Measurements from ENCODE around the gene STK33.
"Not testable (repeated sequence)": the region's sequence is repeated elsewhere in the genome, so short reads cannot be mapped to it uniquely, and the experiment has no call there.

Gene STK33

DNA sequence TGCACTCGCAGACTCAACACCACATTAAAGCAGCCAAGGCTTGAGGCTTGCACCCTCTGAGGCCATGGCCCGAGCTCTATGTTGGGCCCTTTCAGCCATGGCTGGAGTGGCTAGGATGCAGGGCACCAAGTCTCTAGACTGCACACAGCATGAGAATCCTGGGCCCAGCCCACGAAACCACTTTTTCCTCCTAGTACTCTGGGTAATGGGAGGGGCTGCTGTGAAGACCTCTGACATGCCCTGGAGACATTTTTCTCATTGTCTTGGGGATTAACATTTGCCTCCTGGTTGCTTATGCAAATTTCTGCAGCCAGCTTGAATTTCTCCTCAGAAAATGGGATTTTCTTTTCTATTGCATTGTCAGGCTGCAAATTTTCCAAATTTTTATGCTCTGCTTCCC is 127.1 kb downstream of the STK33 start:
- 87 to 88% methylated on average over 3 of the region's 3 CpGs for WGBS, 2 experiments
- H3K4me1 ChIP-seq (ENCODE audit: control insufficient read depth, insufficient read depth, low read length); H3K9me3 ChIP-seq (ENCODE audit: control insufficient read depth, low read length); H3K4me3 ChIP-seq (ENCODE audit: insufficient read depth, low read depth, low read length); H3K27ac ChIP-seq (ENCODE audit: insufficient read depth, low read depth, low read length, poor library complexity, severe bottlenecking); H3K27me3 ChIP-seq (ENCODE audit: control insufficient read depth, insufficient read depth, low read length, poor library complexity, severe bottlenecking): not testable (repeated sequence)
- H3K36me3 ChIP-seq (ENCODE audit: control insufficient read depth, insufficient read depth, low read length): peaks cover 12% of the 10 kb centered on the region

DNA sequence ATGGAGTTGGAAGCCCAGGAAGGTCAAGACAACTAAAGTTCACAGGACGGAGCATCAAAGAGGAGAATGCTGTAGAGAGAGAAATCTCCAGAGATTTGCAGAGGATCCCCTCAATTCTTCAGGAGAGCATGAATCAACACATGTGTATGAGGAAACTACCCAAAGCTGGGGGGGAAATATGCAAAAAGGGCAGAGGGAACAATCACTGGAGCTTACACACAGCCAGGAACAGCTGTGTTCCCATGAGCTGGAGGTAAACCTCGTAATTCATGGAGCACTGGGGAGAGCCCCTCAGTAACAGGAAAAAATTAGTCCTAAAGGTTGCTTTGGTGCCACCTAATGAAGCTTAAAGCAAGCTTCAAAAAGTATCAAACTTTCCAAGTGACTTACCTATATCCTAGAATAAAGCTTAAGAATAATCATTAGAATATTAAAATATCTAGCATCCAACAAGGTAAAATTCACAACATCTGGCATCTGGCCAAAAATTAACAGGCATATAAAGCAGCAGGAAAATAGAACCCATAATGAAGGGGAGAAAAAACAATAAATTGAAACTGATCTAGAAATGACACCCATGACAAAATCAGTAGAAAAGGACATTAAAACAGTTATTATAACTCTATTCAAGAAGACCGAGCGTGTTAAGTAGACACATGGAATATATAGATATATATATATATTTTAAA is 134.2 kb downstream of the STK33 start:
- Histone ChIP-seq H3K36me3 (ENCODE audit: control insufficient read depth, insufficient read depth, low read length) (peaks cover 4% of the 10 kb centered on the region), H3K4me3 (ENCODE audit: insufficient read depth, low read depth, low read length) (no peak overlapping the region), H3K27me3 (ENCODE audit: control insufficient read depth, insufficient read depth, low read length, poor library complexity, severe bottlenecking) (no peaks in the 10 kb centered on the region), H3K9me3 (ENCODE audit: control insufficient read depth, low read length) (no peaks in the 10 kb centered on the region), H3K27ac (ENCODE audit: insufficient read depth, low read depth, low read length, poor library complexity, severe bottlenecking) (no peak overlapping the region), H3K4me1 (ENCODE audit: control insufficient read depth, insufficient read depth, low read length) (no peaks in the 10 kb centered on the region)
- WGBS, 2 experiments: 90 to 93% methylated on average over 2 of the region's 4 CpGs

DNA sequence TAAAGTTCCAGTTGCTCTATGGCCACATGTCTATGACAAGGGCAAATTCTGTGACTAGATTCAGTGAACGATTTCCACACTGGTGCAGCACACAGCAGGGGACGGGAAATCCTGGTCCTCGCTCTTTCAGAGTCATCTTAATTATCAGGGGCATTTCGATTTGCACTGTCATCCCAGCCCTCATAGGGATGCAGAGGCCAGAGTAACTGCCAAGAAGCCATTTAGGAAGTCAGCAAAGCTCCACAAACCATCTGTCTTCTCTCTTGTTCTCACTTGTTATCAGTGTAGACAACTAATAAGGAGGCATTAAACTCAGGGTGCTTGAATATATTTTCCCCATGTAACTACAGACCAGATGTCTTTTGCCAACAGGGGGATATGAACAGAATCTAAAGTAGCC is 151.7 kb downstream of the STK33 start:
- H3K27ac ChIP-seq (ENCODE audit: insufficient read depth, low read depth, low read length, poor library complexity, severe bottlenecking): peak overlapping the region; percentile 44
- no peaks in the 10 kb centered on the region for H3K36me3 ChIP-seq (ENCODE audit: control insufficient read depth, insufficient read depth, low read length)
- no peaks in the 10 kb centered on the region for H3K9me3 ChIP-seq (ENCODE audit: control insufficient read depth, low read length)
- WGBS, 2 experiments: 54 to 59% methylated on average over 4 of the region's 4 CpGs
- no peaks in the 10 kb centered on the region for H3K27me3 ChIP-seq (ENCODE audit: control insufficient read depth, insufficient read depth, low read length, poor library complexity, severe bottlenecking)
- peaks cover 5% of the 10 kb centered on the region for H3K4me1 ChIP-seq (ENCODE audit: control insufficient read depth, insufficient read depth, low read length)
- H3K4me3 ChIP-seq (ENCODE audit: insufficient read depth, low read depth, low read length): no peak overlapping the region

DNA sequence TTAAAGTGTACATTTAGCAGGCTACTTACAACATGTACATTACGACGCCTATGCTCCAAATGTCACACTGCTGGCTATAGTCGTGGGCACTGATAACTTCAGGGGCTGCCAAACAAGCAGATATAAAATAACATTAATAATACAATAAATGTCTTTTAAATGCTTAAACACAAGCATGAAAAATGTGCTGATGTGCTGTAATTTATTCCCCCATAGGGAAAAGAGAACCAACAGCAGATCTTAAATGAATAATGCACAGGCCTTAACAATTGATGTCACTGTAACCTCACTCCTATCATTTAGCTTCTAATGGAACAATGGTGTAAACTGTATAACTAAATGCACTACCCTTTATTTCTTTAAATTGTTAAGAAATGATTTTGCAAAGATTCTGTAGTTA is 153.4 kb downstream of the STK33 start:
- no peak overlapping the region for H3K27ac ChIP-seq (ENCODE audit: insufficient read depth, low read depth, low read length, poor library complexity, severe bottlenecking)
- H3K36me3 ChIP-seq (ENCODE audit: control insufficient read depth, insufficient read depth, low read length): no peaks in the 10 kb centered on the region
- no peaks in the 10 kb centered on the region for H3K27me3 ChIP-seq (ENCODE audit: control insufficient read depth, insufficient read depth, low read length, poor library complexity, severe bottlenecking)
- 89 to 97% methylated on average over 3 of the region's 3 CpGs for WGBS, 2 experiments
- H3K4me3 ChIP-seq (ENCODE audit: insufficient read depth, low read depth, low read length): no peak overlapping the region
- H3K9me3 ChIP-seq (ENCODE audit: control insufficient read depth, low read length): no peaks in the 10 kb centered on the region
- H3K4me1 ChIP-seq (ENCODE audit: control insufficient read depth, insufficient read depth, low read length): peaks cover 5% of the 10 kb centered on the region

DNA sequence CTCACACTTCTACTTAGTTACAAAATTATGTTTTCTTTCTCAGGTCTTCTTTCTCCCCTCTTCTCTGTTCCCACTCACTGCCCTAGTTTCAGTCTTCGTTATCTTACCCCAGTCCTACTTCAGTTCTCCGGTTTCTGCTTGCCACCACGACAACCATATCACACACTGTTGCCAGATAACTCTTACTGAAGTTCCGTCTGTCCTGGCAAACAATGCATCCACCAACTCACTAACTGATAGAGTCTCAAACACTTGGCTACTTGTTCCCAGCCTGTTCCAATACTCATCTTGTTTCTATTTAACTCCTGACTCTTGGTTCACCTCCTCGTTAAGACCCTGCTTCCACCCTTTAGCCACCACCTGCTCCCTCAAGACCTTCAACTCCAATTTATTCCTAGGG is 164.5 kb downstream of the STK33 start:
- Histone ChIP-seq H3K27ac (ENCODE audit: insufficient read depth, low read depth, low read length, poor library complexity, severe bottlenecking) (no peak overlapping the region), H3K4me1 (ENCODE audit: control insufficient read depth, insufficient read depth, low read length) (no peaks in the 10 kb centered on the region), H3K36me3 (ENCODE audit: control insufficient read depth, insufficient read depth, low read length) (no peaks in the 10 kb centered on the region), H3K9me3 (ENCODE audit: control insufficient read depth, low read length) (no peaks in the 10 kb centered on the region), H3K4me3 (ENCODE audit: insufficient read depth, low read depth, low read length) (no peak overlapping the region), H3K27me3 (ENCODE audit: control insufficient read depth, insufficient read depth, low read length, poor library complexity, severe bottlenecking) (no peaks in the 10 kb centered on the region)
- 83 to 85% methylated on average over 5 of the region's 5 CpGs for WGBS, 2 experiments

DNA sequence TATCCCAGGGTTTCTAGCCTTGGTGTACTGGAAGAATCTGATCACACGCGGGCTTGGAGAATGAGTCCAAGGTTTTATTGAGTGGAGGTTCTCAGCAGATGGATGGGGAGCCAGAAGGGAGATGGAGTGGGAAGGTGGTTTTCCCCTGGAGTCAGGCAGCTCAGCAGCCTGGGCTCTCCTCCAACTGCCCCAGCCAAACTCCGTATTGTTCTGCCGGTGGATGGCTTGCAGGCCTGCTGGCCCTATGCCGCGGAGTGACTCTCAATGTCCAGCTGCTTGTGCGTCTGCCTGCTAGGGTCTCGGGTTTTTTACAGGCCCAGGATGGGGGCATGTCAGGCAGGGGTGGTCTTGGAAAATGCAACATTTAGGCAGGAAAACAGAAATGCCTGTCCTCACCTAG is 168.0 kb downstream of the STK33 start:
- H3K4me1 ChIP-seq (ENCODE audit: control insufficient read depth, insufficient read depth, low read length): no peaks in the 10 kb centered on the region
- no peak overlapping the region for H3K27ac ChIP-seq (ENCODE audit: insufficient read depth, low read depth, low read length, poor library complexity, severe bottlenecking)
- H3K27me3 ChIP-seq (ENCODE audit: control insufficient read depth, insufficient read depth, low read length, poor library complexity, severe bottlenecking): no peaks in the 10 kb centered on the region
- 94 to 95% methylated on average over 8 of the region's 8 CpGs for WGBS, 2 experiments
- H3K9me3 ChIP-seq (ENCODE audit: control insufficient read depth, low read length): no peaks in the 10 kb centered on the region
- H3K36me3 ChIP-seq (ENCODE audit: control insufficient read depth, insufficient read depth, low read length): no peaks in the 10 kb centered on the region
- no peak overlapping the region for H3K4me3 ChIP-seq (ENCODE audit: insufficient read depth, low read depth, low read length)

DNA sequence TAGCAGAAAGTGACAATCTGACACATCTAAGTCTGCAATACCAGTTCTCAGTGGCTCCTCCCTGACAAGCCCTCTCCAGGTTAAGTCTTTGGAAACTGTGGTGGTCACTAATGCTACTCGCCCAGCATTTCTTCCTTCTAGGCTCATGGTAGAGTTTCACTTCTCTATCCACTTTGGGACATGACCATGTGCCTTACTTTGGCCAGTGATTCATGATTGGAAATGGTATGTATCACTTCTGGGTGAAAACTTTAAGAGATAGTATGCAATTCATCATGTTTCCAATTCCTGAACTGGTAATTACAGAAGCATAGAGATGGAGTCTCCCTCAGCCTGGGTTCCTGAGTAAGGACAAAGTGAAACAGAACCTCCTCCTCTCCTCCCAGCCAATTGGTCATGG is 178.8 kb downstream of the STK33 start:
- no peak overlapping the region for H3K4me3 ChIP-seq (ENCODE audit: insufficient read depth, low read depth, low read length)
- no peaks in the 10 kb centered on the region for H3K36me3 ChIP-seq (ENCODE audit: control insufficient read depth, insufficient read depth, low read length)
- WGBS, 2 experiments: 73 to 100% methylated on average over 1 of the region's 1 CpG
- no peaks in the 10 kb centered on the region for H3K27me3 ChIP-seq (ENCODE audit: control insufficient read depth, insufficient read depth, low read length, poor library complexity, severe bottlenecking)
- H3K27ac ChIP-seq (ENCODE audit: insufficient read depth, low read depth, low read length, poor library complexity, severe bottlenecking): no peak overlapping the region
- H3K9me3 ChIP-seq (ENCODE audit: control insufficient read depth, low read length): no peaks in the 10 kb centered on the region
- no peaks in the 10 kb centered on the region for H3K4me1 ChIP-seq (ENCODE audit: control insufficient read depth, insufficient read depth, low read length)

DNA sequence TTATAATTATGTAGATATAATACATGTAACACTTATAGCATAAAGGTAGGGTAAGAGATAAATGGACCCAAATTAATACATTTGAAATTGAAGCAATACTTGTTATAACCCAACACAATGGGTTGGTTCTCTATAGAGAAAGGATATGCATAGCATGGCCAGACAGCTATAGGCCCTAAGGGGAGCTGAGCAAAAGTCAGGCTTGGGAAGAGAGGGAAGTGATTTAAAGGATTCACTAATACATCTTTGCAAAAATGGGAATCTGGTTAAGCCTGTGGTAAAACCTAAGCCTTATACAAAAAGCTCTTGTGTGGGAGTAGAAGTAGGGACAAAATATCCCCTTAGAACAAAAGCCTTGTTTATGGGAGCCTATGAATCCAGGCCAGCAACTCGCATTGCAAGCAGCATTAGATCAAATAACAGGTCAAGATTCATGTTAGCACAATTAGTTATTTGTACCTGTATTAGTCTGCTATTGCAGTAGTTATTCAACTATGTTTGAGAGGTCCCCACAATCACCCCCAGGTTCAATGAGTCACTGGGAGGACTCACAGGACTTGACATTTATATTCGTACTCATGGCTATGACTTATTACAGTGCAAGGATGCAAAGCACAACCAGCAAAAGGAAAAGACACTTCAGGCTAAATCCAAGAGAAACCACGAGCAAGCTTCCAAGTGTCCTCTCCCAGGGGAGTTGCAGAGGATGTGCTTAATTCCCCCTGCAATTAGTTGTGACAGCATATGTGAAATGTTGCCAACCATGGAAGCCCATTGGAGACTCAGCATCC is 185.7 kb downstream of the STK33 start:
- WGBS, 2 experiments: 87 to 94% methylated on average over 2 to 3 of the region's 3 CpGs
- no peaks in the 10 kb centered on the region for H3K9me3 ChIP-seq (ENCODE audit: control insufficient read depth, low read length)
- H3K4me1 ChIP-seq (ENCODE audit: control insufficient read depth, insufficient read depth, low read length): no peaks in the 10 kb centered on the region
- H3K4me3 ChIP-seq (ENCODE audit: insufficient read depth, low read depth, low read length): no peak overlapping the region
- no peaks in the 10 kb centered on the region for H3K27me3 ChIP-seq (ENCODE audit: control insufficient read depth, insufficient read depth, low read length, poor library complexity, severe bottlenecking)
- no peak overlapping the region for H3K27ac ChIP-seq (ENCODE audit: insufficient read depth, low read depth, low read length, poor library complexity, severe bottlenecking)
- H3K36me3 ChIP-seq (ENCODE audit: control insufficient read depth, insufficient read depth, low read length): no peaks in the 10 kb centered on the region

DNA sequence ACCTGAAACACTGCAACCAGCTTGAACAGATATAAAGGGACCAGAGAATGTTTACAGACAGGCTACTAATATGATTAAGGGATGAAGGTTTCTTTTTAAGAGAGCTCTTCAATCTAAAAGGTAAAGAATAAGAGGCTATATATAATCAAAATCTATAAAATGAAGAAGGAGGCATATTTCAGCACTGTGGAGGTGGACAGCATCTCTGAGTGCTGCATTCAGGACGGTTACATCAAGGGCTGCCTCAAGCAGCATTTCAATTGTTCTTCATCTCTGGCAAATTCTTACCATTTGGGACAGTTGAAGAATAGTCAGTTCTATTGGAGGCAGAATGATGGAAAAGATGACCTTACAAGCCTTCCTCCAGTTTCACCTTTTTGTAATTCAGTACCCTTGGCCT is 190.7 kb downstream of the STK33 start:
- no peaks in the 10 kb centered on the region for H3K36me3 ChIP-seq (ENCODE audit: control insufficient read depth, insufficient read depth, low read length)
- H3K4me3 ChIP-seq (ENCODE audit: insufficient read depth, low read depth, low read length): no peak overlapping the region
- H3K27me3 ChIP-seq (ENCODE audit: control insufficient read depth, insufficient read depth, low read length, poor library complexity, severe bottlenecking): no peaks in the 10 kb centered on the region
- no peaks in the 10 kb centered on the region for H3K4me1 ChIP-seq (ENCODE audit: control insufficient read depth, insufficient read depth, low read length)
- H3K9me3 ChIP-seq (ENCODE audit: control insufficient read depth, low read length): no peaks in the 10 kb centered on the region
- H3K27ac ChIP-seq (ENCODE audit: insufficient read depth, low read depth, low read length, poor library complexity, severe bottlenecking): no peak overlapping the region
- WGBS, 2 experiments: 45 to 58% methylated on average over 1 of the region's 1 CpG

DNA sequence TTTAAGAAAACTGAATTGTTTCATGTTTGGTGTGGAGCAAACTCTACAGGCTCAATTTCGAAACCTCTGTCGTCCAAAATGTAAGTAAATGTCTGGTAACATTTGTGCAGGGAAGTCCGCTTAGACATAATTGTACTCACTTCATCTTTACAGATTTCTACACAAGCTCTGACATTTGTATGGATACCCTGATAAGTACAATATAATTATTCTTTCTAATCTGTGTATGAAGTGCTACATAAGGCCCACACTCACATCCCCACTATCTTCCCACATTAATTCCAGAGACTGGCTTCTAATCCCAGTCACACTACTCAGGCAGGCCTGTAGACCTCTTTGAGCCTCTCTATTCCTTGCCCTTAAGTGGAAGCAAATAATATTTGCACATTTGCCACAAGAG is 201.1 kb downstream of the STK33 start:
- WGBS, 2 experiments: 89 to 97% methylated on average over 2 of the region's 3 CpGs
- H3K4me3 ChIP-seq (ENCODE audit: insufficient read depth, low read depth, low read length): no peak overlapping the region
- no peaks in the 10 kb centered on the region for H3K36me3 ChIP-seq (ENCODE audit: control insufficient read depth, insufficient read depth, low read length)
- no peaks in the 10 kb centered on the region for H3K27me3 ChIP-seq (ENCODE audit: control insufficient read depth, insufficient read depth, low read length, poor library complexity, severe bottlenecking)
- H3K9me3 ChIP-seq (ENCODE audit: control insufficient read depth, low read length): no peaks in the 10 kb centered on the region
- peaks cover 12% of the 10 kb centered on the region for H3K4me1 ChIP-seq (ENCODE audit: control insufficient read depth, insufficient read depth, low read length)
- no peak overlapping the region for H3K27ac ChIP-seq (ENCODE audit: insufficient read depth, low read depth, low read length, poor library complexity, severe bottlenecking)

Measured in ectodermal cell (in vitro differentiated cells).